ENCODE measurements around the gene RGS19.

The RGS19 gene

DNA sequence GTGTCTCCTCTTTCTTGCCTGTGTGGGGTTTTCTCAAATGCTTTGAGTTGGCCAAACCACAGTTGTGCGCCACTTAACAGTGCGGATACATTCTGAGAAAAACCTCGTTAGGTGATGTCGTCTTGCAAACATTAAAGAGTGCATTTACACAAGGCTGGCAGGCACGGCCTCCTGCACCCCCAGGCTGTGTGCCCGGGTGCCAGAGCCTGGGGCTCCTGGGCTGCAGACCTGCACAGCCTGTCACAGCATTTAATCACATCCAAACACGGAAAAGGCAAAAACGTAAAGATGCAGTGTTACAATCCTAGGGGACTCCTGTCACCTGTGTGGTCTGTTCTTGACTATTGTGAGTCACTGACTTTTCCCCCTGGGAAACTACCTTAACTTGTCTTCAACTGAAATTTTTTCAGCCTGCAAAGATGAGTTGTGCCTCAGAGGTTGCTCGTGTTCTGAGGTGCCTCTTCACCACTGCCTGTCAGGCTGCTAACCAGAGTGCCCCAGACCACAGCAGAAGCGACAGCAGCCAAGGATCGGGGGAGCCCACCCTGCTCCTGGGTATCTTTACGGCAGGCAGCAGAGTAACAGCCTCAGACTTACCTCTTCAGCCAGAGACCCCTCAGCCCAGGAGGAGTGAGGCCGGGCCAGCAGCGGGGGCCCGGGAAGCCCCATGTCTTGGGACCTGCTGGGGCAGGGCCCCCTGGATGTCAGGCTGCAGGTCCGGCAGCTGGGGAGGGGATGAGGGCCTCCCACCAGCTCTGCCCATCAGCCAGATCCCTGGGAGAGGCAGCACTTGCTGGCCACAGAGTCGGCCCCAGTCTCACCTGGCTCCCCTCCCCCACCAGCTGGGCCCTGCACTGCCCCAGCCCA, 44.0 kb downstream of the RGS19 start:
- DNase-seq (ENCODE audit: low spot score) = no peak

DNA sequence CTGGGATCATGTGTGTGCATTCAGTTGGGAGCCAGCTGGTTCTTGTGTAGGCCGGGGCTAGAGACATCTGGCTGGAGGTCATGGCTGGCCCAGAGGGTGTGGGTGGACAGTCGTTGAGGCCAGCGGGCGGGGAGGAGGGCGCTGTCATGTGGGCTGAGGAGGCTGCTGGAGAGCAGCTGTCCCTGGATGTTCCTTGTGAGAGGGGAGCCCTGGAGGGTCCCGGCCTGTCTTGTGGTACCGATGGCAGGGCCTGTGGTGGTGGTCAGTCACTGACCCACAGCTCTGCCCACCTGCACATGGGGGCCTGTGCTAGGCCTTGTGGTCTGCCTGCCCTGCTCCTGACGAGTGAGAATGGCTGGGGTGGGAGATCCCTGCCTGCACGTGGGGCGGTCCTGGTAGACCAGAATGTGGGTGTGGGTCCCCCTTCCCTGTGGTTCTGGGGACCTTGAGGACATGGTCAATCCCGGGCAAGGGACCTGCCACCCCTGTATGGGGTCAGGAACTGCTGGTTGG, 45.3 kb downstream of the RGS19 start:
- no peak for DNase-seq (ENCODE audit: low spot score)

DNA sequence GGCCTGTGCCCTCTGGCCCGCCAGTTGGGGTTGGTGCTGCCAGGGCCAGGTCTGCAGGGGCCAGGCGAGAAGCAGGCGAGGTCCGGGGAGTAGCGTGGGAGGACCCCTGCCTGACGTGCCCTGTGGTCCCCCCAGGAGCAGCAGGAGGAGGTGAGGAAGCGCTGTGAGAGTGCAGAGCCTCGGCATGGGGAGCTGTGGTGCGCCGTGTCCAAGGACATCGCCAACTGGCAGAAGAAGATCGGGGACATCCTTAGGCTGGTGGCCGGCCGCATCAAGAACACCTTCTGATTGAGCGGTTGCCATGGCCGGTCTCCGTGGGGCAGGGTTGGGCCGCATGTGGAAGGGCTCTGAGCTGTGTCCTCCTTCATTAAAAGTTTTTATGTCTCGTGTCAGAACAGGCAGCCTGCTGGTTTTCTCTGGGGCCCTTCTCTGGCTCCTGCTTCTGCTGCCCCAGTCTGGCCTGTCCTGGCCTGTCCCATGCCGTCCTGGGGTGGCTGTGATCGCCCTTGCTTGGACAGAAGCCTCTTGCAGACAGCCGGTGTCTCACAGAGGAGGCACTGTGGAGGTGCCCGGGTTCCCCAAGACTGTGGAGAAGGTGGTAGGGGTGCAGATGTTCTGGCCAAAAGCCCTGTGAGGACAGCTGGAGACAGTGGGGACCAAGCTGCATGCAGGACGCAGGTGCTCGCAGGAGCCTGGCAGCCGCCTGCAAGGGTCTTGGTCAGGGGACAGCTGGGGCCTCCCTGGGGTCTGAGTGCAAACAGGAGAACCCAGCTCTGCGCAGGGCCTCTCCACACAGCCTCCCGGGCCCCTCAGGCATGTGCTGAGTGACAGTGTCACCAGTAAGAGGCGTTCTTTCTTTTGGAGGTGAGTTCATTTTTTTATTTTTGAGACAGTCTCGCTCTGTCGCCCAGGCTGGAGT, 46.4 kb downstream of the RGS19 start:
- DNase-seq (ENCODE audit: low spot score) = no peak

DNA sequence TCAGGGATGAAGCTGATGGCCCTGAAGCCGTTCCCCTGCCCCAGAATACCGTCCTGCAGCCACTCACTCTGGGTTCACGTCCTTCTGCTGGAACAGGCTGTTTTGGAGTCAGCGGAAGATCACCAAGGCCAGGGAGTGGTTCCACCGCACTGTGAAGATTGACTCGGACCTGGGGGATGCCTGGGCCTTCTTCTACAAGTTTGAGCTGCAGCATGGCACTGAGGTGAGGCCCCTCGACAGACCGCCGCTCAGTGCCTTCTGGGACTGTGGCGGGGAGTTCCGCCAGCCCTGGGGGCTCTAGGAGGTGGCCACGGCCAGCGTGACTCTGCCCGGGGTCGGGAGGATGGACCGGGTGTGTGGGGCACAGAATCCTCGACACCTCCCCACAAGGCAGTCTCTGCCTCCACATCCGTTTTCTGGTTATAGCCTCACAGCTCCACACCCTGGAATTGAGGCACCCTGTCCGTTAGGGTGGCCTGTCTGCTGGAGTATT, 47.5 kb downstream of the RGS19 start:
- DNase-seq (ENCODE audit: low spot score) = no peak

DNA sequence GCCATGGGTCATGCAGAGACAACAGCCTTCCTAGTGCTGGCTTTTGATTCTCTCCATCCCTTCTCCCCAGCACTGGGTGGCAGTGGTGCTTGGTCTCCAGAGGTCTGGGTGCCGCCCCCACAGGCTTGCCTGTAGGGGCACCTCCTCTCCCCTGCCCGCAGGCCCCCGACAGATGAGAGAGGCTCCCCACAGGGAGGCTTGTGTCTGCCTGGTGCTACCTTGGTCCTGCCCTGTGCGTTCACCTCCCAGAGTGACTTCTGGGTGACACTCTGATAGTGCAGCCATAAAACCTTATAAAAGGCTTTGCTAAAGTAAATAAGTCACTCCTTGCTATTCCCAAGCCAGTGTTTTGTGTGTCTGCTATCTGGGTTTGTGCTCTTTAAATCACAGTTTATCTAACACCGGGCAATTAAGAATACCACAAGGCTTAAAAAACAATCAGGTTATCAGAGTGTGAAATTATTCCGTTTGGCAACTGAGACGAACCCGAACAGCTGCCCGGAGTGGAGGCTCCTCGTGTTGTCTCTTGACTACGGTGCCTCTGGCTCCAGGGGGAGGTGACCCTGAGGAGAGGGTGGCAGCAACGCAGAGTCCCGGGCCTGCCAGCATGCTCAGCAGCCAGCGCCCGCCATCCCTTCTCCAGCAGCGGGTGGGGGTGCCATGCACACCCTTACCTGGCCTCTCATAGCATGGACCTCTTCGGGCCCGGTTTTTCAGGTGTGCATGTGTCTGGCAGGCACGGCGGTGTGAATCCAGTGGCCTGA, 48.8 kb downstream of the RGS19 start:
- DNase-seq (ENCODE audit: low spot score) = no peak

DNA sequence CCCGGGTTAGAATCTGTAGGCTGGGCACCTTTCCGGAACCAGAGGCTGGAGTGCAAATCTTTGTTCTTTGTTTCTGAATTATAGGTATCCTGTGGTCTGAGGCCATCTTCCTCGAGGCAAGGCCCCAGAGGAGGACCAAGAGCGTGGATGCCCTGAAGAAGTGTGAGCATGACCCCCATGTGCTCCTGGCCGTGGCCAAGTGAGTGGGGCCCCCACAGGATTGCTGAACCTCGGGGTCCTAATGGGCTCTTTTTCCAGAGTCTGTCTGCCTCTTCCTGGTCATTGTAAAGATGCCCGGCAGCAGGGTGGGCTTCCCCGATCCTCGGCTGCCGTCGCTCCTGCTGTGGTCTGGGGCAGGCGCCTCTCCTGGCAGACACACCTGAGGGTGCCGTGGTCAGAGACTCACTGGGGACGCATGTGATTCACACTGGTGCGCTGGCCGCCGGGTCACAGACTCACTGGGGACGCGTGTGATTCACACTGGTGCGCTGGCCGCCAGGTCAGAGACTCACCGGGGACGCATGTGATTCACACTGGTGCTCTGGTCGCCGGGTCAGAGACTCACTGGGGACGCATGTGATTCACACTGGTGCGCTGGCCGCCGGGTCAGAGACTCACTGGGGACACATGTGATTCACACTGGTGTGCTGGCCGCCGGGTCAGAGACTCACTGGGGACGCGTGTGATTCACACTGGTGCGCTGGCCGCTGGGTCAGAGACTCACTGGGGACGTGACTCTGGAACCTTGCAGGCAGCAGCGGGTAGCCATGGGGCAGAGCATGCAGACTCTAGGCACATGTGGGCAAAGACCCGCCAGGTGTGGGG, 49.8 kb downstream of the RGS19 start:
- DNase-seq (ENCODE audit: low spot score) = no peak

DNA sequence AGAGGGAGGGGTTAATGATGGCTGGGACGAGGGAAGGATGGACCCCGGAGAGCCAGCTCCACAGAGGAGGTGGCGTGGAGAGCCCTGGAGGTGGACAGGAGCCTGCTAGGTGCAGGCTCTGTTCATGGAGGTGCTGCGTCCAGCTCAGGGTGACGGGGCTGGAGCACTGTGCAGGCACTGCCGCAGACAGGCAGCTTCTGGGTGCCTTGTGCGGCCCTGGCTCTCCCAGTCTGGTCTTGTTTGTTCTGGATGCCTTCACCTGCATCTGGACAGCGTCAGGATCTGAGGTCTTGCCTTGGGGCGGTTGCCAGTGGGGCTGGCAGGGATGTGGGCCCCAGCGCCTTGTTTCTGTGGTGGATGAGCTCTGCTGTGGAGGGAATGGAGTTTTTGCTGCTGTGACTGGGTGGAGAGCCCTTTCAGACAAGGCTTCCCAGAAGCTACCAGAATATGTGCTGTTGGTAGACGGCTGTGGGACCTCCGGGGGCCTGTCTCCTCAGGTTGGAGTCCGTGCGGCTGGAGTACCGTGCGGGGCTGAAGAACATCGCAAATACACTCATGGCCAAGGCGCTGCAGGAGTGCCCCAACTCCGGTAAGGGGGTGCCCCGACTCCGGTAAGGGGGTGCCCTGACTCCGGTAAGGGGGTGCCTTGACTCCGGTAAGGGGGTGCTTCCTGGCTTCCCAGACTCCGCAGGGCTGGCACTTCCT, 51.2 kb downstream of the RGS19 start:
- DNase-seq (ENCODE audit: low spot score) = no peak

DNA sequence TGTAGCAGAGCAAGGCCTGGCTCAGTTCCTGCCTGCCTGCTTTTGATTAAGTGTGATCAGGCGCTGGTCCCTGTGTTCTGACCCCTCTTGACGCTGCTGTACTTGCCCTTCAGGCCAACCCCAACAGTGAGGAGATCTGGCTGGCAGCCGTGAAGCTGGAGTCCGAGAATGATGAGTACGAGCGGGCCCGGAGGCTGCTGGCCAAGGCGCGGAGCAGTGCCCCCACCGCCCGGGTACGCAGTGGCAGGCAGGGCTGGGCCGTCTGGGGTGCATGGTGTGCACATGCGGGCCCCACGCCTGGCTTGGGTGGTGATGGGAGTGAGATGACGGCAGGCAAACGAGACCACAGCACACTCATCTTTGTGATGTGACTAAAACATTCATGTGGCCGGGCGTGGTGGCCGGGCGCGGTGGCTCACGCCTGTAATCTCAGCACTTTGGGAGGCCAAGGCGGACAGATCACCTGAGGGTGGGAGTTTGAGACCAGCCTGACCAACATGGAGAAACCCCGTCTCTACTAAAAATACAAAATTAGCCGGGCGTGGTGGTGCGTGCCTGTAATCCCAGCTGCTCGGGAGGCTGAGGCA, 53.4 kb downstream of the RGS19 start:
- DNase-seq (ENCODE audit: low spot score) = no peak

DNA sequence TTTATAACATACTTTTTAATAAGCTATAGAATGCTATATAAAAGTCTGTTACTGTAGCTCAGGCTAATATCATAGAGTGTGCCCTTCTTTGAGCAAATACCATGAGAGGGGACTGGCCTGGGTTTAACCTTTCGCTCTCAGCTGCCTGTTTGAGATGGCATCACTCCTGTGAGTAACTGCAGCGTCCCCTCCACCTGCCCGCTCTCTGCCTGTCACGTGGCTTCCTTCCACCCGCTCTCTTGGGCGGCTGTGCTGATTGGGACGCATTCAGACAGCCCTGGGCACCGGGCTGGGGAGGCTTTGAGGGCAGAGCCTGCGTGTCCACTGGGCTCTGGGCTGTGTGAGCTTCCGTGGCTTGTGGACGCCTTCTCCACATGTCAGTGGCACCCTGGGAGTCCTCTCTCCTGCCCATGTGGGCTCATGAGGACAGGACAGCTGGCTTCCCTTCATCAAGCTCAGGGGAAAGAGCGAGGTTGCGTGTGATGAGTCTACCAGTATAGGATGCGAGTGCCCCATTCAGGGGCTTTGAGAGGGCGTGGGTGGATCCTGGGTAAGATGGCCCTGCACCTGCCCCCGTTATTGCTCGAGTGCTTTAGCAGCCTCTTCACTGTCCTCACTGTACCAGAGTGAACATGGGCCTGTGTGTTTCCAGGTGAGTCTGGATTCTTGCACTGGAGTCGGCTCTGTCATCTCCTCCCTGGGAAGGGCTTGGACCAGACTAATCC, 54.1 kb downstream of the RGS19 start:
- DNase-seq (ENCODE audit: low spot score) = no peak

DNA sequence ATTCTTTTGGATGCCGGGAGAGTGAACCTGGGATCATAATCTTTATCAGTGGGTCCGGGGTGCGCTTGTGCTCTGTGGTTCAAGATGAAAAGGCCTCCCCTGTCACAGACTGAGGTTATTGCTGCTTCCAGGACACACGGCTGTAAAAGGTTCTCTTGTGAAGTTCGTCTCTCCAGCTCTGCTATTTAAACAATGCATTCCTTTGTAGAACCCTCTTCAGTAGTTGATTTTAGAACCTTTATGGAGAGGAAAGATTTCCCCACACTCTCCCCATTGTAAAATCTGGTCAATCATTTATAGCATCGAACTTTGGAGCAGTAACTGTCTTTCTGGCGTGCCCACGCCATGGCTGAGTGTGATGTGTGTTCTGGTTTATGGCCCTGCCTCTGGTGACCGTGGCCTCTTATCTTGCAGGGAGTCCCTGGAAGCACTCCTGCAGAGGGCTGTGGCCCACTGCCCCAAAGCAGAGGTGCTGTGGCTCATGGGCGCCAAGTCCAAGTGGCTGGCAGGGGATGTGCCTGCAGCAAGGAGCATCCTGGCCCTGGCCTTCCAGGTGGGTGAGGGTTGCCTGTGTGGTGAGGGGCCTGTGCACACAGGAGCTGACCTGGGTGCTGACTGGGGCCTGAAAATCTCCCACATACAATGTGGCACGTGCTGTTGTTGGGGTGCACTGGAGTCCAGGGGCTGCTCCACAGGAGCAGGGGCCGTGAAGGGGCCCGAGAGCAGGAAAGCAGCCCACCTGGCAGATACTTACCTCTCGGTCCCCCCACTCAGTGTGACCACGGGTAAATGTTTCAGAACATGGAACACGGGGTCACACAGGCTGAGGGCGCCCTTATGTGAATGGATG, 55.0 kb downstream of the RGS19 start:
- DNase-seq (ENCODE audit: low spot score) = no peak

DNA sequence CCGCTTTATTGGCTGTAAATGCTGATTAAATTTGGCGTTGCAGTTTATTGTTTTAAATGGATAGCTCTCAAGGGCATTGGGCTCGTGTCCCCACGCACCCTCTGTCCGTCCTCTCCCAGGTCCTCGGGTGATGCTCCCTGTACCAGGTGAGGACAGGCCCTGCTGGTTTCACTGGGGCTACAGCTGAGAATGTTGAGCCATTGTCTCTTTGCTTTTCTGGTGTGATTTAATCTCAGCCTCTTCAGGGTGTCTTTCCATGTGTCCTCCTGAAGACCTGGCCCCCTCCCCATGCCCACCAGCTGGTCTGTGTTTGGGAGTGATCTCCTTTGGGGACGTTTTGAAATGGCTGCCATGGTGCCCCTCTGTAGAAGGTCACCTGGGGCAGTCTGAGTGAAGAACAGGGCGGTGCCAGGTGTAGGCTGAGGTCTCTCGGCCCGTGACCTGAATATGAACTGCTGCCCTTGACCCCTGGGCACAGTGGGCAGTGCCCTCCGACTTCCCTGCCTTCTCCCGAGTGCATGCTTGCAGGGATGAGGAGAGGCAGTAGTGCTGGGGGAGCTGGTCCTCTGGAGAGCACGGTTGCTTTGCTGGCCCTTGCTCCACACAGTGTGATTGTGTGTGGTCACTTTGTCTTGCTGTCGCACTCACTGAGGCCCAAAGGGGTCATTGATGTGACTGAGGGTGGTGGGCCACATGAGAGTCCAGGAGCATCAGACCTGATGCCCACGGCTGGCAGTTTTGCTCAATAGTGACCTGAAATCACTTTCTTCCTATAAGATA, 55.8 kb downstream of the RGS19 start:
- no peak for DNase-seq (ENCODE audit: low spot score)
